GM19193 (cell line): ENCODE data around the gene HSD17B8.

ENCODE experiments used
- POLR2A ChIP-seq: IDR thresholded peaks from 4 replicates; pipeline ENCODE4 v1.6.1; 2011; ENCODE audit not compliant: insufficient read depth, insufficient read length; ENCODE audit errors: extremely low read depth

Gene HSD17B8

DNA sequence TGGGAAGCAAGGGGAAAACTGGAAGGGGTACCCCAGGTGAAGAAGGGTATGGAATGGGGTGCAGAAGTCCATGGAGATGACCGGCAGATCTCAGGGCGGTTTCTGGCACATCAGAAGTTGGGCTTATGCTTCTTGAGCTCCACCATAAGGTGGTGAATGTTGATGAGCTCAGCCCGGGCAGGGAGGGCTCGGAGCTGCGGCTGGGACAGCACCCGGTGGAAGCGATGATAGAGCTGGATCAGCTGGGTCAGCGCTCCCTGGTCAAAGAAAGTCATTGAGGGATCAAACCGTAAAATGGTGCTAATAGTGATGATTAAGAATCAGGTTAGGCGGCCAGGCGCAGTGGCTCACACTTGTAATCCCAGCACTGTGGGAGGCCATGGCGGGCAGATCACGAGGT lies 46.3 kb downstream of the HSD17B8 start:
- TF ChIP-seq POLR2A: no peak

DNA sequence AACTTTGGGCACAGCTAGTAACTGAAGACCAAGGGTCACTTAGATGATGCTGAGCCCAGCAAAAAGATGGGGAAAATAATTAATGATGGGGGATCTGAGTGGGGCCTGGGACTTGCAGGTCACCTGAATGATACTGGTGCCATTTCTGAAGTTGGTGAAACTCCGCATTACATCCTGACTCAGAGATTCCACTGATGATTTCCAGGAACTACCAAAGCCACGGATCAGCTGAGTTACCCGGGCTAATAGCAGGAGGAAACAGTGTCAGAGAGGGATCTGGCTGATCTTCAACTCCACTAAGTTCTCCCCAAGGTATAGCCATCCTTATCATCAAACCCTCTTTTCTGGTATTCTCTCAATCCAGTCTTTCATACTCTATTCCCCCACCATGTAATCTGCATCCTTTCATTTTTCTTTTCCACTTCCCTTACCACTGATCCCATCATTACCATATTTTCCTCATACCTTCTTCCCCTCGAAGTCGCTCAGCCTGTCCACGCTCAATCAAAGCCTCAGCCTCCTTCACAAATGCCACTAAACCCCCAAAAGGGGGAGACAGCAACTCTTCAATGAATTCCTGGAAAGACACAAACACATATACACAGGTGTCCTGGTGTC lies 47.0 kb downstream of the HSD17B8 start:
- no peak for TF ChIP-seq POLR2A

DNA sequence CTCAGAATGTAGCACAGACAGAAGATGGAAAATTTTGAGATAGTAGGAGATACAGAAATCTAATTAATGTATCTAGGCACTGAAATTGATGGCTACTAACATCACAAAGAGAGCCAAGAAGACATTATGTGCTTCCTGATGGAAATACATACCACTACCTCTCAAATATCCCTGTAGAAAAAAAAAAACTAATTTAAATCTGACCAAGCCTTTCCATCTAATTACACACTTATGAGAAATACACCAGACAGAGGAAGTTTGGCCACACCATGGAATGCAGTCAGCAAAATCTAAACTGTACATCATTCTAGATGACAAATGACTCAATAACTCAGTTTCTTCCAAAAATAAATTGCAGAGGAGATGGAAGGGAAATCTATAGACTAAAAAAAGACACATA lies 48.3 kb downstream of the HSD17B8 start:
- TF ChIP-seq POLR2A: no peak

DNA sequence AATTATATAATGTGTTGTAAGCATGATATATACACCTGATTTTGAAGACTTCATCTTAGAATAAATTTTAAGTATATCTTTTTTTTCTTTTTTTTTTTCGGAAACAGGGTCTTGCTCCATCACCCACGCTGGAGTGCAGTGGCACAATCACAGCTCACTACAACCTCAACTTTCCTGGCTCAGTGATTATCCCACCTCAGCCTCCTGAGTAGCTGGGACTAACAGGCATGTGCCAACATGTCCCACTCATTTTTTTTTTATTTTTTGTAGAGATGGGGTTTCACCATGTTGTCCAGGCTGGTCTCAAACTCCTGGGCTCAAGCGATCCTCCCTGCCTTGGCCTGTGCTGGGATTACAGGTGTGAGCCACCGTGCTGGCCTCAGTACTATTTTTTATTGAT lies 50.1 kb downstream of the HSD17B8 start:
- no peak for TF ChIP-seq POLR2A
